ENCODE measurements around the gene GALR1. TPM values are rescaled to one million over a fixed set of nuclear protein-coding genes. Genes with fewer than 3 reads are reported as not detected.

GALR1 gene
- total RNA-seq, 1 donor from 2014 or later: not detected

DNA sequence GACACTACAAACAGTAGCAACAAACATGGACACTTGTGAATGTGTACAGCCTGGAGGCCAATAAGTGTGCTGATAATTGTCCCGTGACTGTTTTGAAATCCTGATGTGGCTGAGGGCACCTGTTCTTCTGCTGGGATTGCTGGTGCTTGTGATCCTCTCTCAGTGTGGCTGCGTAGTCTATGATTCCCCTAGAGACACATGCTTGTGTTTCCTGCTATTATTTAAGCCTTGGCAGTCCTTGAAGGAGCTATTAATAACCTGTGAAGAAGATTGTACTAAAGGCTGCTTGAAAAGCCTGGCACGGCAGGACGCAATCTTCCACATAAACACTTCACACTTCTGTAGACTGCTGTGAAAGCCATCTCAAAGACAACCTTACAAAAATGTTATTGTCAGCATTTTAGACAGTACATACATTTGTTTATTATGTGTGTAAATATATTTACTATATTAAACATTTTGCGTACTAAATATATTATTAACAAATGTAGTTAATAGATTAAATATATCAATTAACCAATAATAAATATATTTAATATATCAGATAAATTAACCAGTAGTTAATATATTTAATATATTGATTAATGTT lies 71.4 kb downstream of the GALR1 start:
- intact Hi-C loops (cut with micrococcal nuclease): no loop called here

DNA sequence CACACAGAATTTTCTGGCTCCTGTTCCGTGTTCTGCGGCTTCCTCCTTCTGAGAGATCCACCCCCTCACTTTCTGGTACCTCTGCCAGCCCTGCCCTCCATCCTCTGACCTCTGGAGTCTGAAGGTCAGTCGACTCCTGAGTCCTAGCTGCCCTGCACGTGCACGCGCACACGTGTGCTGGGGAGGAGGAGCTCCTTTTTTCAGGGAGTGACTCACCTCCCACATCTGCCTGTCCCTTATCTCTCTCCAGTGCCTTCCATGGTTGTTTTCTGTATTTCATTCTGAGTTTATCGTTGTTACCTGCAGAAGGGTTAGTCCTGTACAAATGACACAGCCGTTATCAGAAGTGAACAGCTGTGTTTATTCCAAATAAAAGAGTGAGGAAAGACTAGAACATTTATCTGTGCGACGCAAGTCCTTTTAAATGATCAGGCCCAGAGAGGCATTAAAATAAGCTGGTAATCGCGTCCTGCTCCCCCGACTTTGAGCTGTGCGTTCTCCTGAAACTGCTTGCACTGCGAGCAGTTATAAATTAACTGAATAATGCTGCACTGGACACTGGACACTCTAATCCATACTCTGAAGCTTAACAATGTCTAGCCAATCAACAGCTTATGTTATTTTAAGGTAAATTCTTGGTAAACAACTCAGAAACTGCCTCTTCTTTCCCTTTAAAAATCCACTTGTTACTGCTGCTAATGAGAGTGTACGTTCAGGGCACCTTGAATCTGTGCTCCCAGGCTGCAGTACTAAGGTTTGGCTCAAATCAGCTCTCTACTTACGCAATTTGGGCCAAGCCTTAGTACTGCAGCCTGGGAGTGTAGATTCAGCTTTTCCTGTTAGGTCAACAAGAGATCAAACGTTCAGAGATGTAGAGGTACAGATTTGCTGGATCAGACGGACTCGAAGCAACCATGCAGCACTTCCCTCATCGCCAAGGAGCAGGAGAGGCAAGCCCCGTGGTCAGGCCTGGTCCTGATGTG lies 72.5 kb downstream of the GALR1 start:
- intact Hi-C loops (cut with micrococcal nuclease): no loop called here

DNA sequence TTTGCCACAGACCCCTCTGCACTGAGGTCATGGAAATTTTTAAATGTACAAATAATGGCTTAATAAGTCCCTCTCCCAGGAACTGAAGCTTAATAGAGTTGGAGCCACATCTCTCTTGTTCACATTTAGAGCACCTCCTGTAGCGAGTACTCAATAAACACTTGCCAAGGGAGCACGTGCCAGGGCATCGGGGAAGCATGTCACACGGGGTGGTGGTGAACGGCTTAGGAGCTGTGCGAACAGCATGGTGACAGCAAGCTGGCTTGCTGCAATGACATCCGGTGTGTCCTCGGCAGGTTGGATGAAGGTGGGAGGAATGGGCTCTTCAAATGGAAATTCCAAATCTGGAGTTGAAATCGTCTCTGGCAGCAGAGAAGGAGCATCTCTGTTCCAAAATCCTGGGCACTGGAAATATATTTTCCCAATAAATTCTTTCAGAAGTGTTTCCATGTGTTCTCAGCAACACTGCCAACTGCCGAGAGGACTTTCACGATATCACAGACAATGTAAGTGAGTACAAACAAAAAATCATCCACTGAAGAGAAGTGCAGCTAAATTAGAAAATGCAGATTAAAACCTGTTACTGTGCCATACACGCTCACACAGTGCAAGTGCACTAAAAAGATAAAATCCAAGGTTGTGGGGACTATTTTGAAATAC lies 74.1 kb downstream of the GALR1 start:
- intact Hi-C loops (cut with micrococcal nuclease): no loop called here

Other genes starting within 250 kb of the GALR1 start
- gene MBP, start 117.1 kb upstream of the GALR1 start, total RNA-seq: 90.8 and 92.0 TPM in 2 replicates